GM18507 (cell line): ENCODE data around the gene TGFBR3L.
"Not testable (repeated sequence)": the region's sequence is repeated elsewhere in the genome, so short reads cannot be mapped to it uniquely, and the experiment has no call there.

Source experiments
- DNase-seq: peaks from one replicate; pipeline ENCODE4 v3.0.0; 2011; ENCODE audit warnings: low read depth; ENCODE audit not compliant: insufficient read length; ENCODE audit errors: extremely low spot score
- FAIRE-seq: peaks from 2 replicates; lab custom pipeline; 2011; peaks lifted over from hg19 to GRCh38; lab: Jason Lieb, UNC

The TGFBR3L gene

DNA sequence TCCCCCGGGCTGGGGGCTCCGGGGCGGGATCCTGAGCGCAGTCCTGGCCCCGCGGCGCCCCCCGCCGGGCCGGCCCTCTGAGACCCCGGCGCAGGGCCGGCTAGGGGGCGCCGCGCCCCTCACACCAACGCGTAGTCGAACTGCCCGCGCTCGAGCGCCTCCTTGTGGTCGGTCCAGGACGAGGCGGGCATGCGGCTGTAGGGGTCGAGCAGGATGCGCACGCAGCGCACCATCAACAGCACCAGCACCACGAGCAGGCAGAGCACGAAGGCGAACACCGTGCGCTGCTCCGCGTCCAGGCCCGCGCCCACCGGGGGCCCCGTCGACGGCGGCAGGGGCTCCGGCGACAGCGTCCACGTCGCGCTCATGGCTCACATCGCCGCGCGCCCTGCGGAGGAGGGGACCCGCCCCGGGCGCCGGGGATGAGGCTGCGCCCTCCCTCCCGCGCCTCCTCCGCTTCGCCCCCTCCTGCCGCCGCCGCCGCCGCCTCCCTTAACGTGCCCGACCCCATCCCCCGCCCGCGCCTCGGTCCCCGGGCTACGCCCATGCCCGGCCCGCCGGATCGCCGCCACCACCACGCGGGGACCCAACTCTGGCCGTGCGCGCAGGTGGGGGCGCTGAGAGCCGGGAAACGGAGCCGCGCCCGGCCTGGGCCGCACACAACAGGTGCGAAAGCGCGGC is 10.7 kb downstream of the TGFBR3L start:
- DNase-seq, result peak; percentile 61
- FAIRE-seq, result peak; percentile 85

DNA sequence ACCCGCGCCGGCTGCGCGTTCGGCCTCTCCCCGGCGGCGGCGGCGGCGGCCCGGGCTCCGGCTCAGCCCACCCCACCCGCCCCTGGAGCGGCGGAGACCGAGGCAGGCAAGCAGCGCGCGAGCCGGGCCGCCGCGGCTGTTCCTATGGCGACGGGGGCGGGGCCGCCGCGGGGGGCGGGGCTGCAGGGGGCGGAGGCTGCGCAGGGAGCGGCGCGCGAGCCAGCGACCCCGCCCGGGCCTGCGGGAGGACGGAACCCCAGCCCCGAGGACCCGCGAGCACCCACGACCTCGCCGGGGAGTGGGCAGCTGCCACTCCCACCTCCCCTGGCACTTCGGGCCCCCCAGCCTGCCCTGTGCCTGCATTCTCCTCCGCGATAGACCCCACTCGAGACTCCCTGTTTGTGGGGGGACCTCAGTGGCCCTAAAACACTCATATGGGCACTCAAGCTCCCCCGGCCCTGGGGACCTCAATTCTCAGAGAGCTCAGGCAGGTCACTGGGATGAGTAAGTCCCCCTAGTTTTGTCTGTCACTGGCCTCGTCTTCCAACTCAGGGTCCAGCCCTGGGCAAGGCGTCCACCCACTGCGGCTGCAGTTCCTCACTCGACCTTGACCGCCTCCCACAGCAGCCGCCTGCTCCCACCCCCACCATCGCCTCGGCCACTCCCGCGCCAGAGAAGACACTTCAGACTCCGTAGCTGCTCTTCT is 11.5 kb downstream of the TGFBR3L start, which contains the start of gene CTXN1:
CTXN1 (minus strand) TSS at position 115 of the 706 bp plus-strand sequence. CDS start 597 bp downstream, outside the sequence.
- DNase-seq, result peak; percentile 66

GRCh38 chr19:7926727-7927604 is 12.3 kb downstream of the TGFBR3L start:
- no peak for DNase-seq
- no peak for FAIRE-seq

More for the DNA sequence above, 11.5 kb downstream of the TGFBR3L start, which contains the start of gene CTXN1:
- no peak for FAIRE-seq

GRCh38 chr19:7927605-7928333 is 13.1 kb downstream of the TGFBR3L start:
- FAIRE-seq, result no peak
- DNase-seq, result no peak

DNA sequence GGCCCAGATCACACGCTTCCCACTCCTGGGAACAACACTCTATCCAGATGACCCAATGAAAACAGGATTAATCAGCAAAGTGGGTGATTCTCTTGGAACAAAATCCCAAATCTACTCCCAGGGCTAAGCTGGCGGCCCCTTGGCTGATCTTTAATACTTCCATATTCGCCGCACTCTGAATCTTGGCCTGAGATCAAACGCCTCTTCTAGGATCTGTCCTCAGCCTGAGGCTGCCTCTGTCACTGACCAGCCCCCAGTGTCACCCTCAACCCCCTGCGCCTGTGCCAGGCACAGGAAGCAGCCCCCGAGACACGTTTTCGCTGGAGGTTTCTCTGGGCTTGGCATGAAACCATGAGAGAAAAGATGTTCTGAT is 13.7 kb downstream of the TGFBR3L start:
- FAIRE-seq (no peak), DNase-seq (no peak)

GRCh38 chr19:7928741-7929701 is 14.4 kb downstream of the TGFBR3L start:
- FAIRE-seq (no peak), DNase-seq (no peak)

GRCh38 chr19:7930030-7930429 is 15.4 kb downstream of the TGFBR3L start:
- FAIRE-seq, DNase-seq: not testable (repeated sequence)

- DNase-seq, result no peak
- FAIRE-seq, result no peak
Observed at GRCh38 chr19:7930765-7931164, 16.1 kb downstream of the TGFBR3L start.

DNA sequence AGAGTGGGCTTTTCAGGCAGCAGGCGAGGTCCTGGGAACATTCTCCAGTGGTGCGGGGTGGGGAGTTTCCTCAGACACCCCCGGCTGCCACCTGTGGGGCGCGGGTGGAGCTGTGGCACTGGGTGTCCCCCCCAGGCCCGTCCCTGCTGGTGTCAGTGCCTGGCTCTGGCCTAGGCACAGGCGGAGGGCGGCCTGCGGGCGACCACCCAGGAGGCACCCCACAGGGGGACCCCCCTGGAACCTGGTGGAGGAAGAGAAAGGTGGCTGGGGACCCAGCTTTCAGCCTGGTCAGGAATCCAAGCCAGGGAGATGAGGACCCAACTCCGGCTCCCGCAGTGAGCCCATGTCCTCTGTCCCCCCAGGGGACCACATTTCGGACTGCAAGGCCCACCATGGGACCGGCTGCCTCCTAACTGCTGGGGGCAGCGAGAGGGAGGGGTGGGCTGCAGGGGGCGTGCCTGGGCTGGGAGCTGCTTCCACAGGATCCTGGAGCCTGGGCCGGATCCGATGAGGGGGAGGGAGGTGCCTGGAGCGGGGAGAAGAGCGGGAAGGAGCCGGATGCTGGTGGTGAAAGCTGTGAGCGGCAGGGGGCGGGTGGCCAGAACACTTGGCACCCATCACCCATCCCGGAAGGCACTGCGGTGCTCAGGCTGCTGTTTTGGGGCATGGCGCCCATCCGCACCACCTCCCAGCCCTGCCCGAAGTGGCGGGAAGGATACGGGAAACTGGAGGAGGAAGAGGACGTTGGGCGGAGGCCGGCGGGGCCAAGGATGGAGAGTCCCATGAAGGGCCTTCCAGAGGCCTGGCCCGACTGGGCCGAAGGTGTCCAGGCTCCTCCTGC is 16.8 kb downstream of the TGFBR3L start:
- FAIRE-seq, result no peak
- no peak for DNase-seq

GRCh38 chr19:7932276-7932929 is 17.8 kb downstream of the TGFBR3L start:
- DNase-seq, result no peak
- FAIRE-seq, result no peak

DNA sequence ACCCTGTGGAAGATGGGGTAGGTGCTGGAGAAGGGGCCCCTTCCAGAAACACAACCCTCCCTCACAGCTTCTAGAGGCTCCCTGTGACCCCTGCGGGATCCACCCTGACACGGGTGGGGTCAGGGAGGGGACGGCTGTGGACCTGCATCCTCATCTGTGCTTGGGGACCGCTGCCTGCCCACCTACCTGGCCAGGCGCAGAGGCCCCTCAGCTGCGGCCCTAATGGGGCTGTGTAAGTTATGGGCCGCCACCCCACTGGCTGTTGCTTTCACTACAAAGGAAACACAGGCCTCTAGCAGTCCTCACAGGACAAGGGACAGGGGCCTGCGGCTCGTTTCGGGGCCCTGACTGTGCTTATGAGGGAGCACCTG is 18.3 kb downstream of the TGFBR3L start:
- DNase-seq (no peak), FAIRE-seq (no peak)

DNA sequence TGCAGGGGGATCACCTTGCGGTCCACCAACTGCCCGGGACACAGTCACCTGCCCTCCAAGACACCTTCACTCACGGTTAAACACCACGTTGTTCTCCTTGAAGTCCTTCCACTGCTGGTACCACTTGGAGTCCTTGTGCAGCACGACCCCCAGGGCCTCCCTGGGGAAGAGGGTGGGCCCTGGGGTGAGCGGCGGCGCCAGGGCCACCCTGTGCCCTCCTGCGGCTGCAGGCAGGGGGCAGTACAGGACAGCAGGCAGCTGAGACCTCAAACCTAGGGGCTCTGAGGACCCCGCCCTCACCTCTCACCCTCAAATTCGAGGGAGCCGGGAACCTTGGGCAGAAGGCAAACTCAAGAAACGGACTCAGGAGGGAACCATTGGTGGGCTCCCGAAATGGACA is 18.8 kb downstream of the TGFBR3L start:
- no peak for FAIRE-seq
- no peak for DNase-seq

DNA sequence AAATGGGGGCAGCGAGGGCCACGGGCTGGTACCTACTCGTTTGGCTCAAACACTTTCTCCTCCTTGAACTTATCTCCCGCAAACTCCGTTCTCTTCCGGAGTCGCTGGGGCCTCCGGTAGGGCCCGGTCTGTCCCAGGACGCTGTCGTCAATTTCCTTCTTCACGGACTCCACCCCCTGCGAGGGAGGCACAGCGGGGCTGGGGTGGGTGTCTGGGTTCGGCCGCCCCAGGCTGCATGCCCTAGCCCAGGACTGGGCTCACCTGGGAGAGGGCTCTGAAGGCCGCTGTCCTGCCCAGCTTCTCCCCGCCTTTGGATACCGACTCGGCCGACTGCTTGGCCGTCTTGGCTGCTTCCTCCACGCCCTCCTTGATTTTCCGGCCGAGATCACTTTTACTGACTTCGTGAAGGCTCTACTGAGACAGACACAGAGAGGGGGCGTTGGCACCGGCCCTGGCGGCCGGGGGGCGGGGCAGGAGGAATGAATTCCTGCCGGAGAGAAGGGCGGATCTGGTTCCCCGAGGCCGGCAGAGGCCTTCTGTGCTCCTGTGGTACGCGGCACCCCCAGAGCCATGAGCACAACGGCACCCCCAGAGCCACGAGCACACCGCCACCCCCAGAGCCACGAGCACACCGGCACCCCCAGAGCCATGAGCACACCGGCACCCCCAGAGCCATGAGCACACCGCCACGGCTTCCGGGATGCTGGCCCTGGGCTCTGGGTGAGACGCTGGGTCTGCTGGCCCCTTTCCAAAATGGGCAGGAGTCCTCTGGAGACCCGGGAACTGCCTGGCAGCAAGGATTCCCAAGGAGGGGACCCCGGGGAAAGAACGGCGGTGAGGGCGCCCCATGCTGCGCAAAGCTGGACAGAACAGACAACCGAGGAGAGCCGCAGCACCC is 19.4 kb downstream of the TGFBR3L start:
- FAIRE-seq (no peak), DNase-seq (no peak)

- FAIRE-seq (no peak), DNase-seq (no peak)
Observed at GRCh38 chr19:7934766-7935165, 20.1 kb downstream of the TGFBR3L start.

GRCh38 chr19:7940841-7941240 is 26.2 kb downstream of the TGFBR3L start:
- FAIRE-seq, result no peak
- no peak for DNase-seq

DNA sequence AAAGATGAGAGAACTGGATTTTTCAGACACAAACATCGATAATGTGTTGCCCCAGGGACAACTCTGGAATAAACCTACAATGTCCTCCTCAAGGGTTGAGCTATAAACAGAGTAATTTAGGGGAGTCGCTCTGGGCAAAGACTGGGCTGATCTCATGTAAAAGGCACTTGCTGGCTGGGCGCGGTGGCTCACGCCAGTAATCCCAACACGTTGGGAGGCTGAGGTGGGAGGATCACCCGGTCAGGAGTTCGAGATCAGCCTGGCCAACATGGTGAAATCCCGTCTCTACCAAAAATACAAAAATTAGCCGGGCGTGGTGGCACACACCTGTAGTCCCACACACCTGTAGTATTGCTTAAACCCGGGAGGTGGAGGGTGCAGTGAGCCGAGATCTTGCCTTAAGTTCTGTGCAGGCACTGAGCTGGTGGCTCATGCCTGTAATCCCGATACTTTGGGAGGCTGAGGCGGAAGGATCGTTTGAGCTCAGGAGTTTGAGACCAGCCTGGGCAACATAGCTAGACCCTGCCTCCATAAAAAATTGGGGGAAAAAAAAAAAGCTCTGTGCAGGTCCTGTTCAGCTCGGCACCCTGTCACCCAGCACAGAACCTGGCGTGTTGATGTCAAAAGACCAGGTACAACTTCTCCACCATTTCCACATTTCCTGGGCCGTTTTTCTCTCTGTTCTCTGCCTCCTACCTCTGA is 27.4 kb downstream of the TGFBR3L start:
- no peak for FAIRE-seq
- DNase-seq, result no peak
